Measurements from ENCODE around the gene ENPP7.

The ENPP7 gene, protein sequence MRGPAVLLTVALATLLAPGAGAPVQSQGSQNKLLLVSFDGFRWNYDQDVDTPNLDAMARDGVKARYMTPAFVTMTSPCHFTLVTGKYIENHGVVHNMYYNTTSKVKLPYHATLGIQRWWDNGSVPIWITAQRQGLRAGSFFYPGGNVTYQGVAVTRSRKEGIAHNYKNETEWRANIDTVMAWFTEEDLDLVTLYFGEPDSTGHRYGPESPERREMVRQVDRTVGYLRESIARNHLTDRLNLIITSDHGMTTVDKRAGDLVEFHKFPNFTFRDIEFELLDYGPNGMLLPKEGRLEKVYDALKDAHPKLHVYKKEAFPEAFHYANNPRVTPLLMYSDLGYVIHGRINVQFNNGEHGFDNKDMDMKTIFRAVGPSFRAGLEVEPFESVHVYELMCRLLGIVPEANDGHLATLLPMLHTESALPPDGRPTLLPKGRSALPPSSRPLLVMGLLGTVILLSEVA

DNA sequence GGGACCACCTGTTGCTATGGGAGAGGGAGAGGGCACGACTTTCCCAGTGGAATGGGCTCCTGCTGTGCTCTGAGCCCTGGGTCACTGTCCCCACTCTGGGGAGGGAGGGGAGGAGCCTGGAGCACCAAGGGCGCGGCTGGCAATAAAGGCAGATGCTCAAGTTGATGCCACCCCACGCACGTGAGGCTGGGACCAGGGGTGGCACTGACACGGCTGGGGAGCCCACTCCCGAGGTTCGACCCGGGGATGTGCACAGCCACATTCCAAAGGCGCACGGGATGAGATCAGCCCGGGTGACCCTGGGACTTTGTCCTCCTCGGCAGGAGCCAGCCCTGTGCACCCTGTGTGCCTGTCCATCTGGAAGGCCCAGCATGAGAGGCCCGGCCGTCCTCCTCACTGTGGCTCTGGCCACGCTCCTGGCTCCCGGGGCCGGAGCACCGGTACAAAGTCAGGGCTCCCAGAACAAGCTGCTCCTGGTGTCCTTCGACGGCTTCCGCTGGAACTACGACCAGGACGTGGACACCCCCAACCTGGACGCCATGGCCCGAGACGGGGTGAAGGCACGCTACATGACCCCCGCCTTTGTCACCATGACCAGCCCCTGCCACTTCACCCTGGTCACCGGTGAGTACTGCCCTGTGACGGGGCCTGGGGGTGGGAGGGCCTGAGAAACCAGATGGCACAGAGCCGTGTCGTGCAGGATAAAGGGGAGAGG, at the start of gene ENPP7:
ENPP7 (plus strand) TSS at position 175 of the 715 bp plus-strand sequence; CDS start at position 372, 197 bp downstream.
- DNase-seq: no peak

DNA sequence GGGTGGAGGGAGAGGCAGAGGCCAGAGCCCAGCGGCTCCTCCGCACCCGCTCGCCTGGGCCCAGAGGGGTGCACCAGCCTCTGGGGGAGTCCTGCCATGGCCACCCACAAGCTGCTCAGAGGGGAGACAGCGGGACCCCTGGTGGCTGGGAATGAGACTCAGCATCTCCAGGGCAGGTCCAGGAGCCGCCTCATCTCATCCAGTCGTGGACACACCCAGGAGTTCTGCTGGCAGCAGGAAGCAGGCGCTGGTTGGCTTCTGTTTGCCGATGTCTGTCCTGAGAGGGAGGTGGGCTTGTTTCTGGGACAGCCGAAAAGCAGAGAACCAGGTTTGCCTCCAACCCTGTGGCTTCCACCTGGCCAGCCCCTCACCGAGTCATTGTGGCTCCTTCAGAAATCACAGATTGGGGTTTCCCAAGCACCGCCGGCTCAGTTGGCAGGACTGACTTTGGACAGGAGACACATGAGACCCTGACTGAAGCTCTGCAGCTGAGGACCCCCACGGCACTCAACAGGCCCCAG, 49.6 kb upstream of the ENPP7 start:
- no peak for DNase-seq

DNA sequence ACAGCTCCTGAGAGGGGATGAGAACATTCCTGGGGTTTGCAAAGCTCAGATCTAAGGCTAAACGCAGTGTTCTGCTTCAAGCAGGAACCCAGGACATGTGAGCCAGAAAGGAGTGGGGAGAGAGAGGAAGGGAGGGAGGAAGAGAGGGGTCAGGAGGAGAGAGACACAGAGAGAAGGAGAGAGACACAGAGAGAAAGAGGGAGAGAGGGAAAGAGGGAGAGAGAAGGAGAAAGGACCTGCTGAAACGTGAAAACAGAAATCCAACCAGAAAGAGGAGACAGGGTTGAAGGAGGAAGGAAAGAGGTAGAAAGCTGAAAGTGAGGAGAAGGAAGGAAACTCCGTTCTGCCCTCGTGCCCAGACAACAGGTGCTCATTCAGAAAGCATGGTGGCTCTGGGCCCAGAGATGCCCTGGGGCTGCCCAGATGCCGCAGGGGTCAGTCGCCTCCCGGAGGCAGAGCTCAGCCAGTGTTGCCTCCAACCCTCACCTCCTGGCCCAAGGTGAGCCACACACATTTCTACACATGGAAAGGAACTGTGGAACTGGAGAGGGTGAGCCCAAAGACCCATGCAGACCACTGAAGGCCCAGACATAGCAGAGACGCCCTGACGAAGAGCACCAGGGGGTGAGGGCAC, 49.0 kb upstream of the ENPP7 start:
- DNase-seq: no peak

DNA sequence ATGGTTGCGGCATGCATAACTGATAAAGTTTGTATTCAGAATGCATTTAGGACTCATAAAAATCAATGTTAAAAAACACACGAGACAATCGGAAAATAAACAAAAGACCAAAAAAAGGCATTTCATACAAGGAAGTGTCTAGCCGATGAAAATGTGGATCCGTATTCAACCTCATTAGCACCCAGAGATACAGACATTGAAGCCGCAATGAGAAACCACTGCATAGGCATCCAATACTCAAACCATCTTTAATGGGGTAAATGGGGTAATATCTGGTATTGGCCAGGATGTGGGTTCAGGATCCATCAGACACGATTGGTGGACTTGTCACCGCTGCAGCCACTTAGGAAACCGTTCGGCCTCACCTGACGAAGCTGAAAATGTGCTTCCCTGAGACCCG, 47.4 kb upstream of the ENPP7 start:
- no peak for DNase-seq

DNA sequence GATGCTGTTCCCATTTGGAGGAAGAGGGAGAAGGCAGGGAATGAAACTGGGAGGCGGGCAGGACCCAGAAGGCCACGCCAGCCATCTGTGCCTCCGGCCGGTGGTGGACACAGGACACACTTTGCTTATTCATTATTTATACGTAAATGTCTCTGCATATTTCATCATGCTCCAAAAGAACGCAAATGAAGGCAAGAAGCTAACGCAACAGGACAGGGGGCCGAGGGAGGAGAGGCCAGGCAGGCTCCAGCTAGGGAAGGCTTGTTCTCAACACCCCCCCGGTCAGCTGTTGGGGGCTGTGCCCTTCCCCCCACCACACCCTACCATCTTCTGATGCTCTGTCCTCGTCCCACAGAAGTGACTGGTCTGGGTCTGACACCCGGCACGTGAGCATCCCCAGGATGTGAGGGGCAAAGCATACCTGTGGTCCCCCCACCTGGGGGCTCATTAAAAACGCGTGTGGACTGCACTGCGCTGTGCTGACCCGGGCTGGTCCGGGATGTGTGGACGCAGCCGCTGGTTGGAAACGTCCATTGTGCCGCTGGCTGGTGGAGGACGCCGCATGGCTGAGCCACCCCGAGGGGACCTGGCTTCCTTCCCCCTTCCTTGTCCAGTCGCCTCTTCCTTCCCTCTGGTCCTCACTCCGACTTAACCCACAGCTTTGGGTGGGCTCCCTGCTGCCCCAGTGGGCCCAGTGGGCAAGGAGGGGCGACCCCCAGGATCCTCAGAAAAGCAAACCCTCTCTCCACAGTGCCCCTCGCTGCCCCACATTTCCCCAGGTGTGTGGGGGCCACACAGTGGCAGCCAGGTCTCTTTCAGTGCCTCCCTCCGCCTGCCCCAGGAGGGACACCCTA, 46.4 kb upstream of the ENPP7 start:
- DNase-seq: no peak

DNA sequence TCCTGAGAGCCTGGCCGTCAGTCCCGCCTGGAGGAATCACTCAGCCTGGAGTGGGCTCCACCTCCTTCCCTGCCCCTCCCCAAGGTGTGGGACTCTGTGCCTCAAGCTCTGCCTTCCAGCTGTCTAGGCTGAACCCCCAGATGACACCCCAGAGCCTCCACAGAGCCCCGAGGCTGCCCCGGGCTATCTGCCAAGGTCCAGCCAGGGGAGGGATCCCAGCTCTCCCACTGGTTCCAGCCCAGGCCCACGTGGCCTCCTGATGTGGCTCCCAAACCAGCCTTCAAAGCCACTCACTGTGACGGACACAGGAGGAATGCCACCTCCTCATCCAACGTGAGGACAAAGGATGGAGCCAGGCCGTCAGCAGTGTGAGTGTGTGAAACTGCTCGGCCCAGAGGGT, 45.6 kb upstream of the ENPP7 start:
- DNase-seq: no peak

DNA sequence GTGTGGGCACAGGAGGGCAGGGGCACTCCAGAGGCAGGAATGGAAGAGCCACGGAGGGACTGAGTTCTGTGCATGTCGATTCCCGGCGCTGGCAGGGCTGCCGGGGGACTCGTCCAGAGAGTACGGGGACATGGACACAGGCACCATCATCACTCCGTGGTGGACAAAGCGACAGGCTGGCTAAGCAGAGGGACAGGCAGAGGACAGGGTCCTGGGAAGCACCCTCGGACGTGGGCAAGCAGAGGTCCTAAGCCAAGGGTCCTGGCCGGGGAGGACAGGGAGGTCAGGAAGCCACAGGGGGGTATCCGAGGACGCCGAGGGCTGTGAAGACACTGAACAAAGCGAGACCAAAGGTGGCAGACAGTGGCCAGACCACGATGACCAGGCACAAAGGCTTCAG, 44.3 kb upstream of the ENPP7 start:
- no peak for DNase-seq

DNA sequence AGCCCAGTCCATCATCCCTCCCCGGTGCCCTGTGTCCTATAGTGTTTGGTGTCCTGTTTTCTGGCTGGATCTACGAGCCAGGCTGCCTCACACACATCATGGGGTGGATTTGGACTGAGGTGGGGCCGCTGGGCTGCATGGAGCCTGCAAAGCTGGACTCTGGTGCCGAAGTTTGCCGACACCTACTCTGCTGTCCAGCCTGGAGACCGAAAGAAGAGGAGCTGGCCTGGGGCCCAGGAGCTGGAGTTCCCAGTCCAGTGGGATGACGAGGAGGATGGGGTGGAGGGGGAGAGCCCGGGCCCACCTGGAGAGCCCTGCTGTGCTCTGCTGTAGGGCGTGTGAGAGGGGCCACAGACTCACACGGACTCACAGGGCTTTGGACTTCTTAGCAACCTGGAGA, 40.3 kb upstream of the ENPP7 start:
- DNase-seq: no peak

DNA sequence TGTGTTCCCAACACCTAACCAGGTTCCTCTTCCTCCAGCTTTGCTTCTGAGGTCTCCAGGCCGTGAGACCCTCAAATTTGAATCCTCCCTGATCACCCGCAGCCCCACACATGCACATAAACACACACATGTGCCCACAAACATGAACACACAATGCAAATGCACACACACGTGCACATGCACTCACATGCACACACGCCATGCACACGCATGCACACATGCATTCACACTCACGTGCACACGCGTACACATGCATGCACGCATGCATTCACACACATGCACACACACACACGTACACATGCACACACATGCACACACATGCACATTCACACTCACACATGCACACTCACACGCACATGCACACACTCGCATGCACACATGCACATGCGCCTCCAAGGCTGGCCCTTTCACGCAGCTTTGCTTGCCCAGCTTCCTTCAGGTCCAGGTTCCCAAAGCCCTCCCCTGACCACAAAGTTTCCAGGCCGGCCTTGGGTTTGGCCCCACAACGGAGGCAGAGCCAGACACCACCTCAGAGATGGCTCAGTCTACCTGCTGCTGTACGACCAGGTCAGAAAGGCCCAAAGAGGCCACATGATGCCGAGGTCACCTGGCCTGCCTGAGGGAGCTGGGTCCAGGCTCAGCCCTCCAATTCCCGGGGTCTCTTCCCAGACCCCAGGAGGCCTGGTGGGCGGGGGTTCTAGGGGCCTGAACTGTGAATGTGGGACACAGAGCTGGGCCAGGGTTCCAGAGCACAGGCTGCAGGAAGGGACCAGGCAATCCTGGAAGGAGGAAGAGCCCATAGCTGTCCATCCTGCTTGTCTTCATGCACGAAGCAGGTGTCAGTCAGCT, 39.5 kb upstream of the ENPP7 start:
- DNase-seq: no peak

DNA sequence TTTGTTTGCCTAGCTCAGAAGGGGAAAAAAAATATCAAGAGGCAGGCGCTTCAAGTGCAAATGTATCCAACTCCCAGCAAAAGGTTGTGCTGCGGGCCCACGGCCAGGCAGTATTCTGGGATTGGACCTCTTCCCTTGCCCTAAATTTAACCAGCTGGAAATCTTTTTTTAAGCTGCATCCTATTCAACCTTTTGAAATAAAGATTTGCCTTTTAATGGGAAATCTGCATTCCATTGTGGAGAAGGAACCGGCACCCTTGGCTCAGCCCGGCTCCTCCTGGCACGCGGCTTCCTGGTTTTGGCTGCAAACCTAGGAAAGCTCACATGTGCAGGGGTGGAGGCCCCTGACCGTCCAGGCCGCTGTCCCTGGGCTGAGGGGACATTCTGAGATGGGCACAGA, 38.8 kb upstream of the ENPP7 start:
- DNase-seq: no peak

DNA sequence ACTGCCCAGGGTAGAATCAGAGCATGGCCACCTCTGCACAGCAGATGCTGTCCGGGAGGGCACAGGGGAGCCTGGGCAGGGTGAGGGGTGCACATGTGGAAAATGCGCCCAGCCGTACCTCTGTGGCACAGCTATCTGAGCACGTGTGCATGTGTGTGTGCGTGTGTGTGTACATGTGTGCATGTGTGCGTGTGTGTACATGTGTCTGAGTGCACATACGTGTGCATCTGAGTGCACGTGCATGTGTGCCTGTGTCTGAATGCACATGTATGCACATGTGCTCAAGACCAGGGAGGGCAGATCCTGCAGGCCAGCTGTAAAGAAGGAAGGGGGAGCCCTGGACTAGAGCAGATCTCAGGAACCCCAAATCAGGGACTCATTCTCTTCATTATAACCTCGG, 37.3 kb upstream of the ENPP7 start:
- no peak for DNase-seq

DNA sequence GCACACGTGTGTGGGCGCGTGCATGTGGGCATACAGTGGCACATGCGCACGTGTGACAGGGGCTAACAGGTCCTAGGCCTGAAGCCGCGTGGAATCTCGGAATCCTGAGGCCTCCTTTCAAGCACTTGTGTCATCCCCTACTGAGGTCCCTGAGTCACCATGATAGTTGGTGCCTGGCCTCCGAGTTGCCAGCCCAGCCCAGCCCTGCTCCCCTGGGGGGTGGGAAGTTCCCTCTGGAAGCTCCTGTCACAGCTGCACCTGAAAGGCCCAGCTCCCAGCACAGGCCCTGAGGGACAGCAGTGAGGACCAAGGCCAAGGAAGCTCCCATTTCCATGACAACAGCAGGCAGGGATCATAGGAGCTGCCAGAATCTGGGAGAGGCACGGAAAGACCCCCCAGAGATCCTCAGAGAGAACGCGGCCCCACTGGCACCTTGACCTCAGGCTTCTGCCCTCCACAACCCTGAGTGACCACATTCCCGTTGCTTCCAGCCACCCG, 35.4 kb upstream of the ENPP7 start:
- DNase-seq: no peak

DNA sequence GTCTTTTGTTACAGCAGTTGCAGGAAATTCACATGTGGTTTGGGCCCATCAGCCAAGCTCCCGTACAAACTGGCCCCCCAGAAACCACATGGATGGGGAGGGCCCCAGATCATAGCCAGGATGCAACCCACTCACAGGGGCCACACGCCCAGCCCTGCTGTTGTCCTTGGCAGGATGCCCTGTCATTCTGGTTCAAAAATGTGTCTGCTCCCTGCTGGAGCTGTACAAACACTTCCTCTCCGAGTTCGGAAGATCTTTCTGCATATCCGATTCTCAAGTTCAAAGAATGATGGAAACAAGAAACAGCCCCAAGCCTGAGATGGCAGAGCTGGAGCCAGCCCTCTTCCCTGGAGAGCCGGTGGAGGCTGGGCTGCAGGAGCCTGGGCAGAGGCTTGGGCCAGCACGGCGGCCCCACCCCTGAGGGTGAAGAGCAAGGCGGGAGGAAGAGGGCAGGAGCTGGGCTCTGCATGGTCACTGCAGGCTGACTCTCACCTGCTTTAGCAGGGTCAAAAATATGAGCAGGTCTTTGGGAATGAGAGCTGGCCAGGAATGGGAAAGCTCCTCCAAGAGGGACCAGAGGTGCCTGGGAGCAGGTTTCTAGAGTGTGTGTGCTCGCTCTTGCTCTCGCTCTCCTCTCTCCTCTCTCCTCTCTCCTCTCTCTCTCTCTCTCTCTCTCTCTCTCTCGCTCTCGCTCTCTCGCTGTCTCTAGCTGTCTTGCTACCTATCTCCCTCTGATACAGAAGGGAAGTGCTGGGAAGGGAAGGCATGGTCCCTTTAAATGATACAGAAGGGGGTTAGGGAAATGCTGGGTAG, 34.7 kb upstream of the ENPP7 start:
- no peak for DNase-seq

DNA sequence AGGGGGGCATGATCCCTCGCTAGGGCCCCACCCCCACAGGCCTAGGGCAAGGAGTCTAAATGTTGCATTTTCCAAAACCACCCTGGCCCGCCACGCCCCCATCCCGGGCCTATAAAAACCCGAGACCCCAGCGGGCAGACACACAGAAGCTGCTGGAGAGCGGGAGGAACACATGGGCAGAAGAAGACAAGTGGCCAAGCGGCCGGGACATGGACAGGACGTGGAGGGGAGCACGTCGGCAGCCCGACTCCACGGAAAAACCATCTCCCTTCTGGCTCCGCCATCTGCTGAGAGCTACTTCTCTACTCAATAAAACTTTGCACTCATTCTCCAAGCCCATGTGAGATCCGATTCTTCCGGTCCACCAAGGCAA, 34.1 kb upstream of the ENPP7 start:
- DNase-seq: no peak

DNA sequence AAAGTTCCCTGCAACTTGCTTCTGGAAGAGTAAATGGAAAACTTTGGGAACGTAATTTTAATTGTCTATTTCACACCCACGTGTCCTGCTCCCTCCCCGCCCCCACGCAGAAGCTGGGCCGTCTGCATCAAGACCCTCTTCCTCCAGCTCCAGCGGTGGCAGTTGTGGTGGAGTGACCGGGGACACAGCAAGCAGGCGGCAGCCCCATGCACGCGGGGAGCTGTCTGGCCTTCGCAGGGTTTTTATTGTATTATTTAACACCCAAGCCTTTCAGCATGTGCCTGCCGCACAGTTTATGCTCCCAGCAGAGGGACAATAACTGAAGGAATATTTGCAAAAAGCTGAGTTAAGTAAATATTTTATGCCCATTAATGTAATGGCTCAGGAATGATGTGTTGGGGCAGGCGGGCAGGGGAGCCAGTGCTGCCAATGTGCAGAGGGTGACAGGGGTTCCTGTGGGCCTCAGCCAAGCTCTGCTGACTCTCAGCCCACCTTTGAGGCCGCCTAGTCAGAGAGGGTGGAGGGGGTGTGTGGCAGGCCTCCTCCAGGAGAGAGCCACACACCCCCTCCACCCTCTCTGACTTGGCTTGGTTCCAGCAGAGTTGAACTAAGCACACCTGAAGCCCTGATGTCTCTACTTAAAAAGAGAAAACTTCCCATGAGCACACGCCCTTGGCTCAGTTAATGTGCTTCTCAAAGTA, 32.4 kb upstream of the ENPP7 start:
- DNase-seq: no peak

DNA sequence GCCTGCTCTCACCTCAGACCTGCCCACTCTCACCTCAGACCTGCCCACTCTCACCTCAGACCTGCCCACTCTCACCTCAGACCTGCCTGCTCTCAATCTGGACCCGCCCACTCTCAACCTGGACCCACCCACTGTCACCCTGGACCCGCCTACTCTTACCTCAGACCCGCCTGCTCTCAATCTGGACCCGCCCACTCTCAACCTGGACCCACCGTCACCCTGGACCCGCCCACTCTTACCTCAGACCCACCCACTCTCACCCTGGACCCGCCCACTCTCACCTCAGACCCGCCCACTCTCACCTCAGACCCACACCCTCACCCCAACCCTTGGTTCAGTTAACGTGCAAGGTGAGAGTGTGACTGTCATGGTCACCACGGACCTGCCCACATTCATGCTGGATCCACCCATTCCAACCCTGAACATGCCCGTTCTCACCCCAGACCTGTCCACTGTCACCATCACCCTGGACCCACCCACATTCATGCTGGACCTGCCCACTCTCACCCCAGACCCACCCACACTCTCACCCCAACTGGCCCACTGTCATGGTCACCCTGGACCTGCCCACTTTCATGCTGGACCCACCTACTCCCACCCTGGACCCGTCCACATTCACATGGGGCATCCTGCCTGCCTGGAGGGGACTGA, 31.2 kb upstream of the ENPP7 start:
- DNase-seq: no peak

DNA sequence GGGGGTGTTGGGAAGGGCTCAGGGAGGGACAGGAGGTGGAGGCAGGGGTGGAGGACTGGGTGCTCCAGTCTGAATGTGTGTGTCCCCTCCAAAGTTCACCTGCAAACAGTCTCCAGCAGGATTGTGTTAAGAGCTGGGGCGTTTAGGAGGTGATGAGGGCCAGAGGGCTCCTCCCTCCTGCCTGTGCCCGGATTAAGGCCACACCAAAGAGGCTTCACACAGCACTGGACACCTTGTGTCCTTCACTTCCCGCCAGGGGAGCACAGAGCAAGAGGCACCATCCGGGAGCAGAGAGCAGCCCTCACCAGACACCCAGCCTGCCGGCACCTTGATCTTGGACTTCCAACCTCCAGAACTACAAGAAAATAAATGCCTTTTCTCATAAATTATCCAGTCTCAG, 30.2 kb upstream of the ENPP7 start:
- no peak for DNase-seq

DNA sequence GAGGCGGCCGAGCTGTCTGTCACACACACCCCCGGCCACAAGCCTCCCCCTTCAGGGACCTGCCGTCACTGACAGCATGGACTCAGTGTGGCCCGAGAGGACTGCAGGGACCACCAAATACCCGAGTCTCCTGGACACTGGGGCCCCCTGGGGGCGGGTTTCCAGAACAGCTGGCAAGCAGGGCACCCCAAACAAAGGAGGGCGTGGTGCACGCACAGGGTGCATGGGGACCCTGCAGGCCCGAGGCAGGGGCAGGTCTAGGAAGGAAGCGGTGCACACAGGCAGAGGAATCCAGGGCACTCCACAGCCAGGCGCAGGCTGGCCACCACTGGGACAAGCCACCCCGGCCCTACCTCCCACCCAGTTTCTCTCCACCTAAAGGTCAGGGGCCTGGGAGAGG, 28.7 kb upstream of the ENPP7 start:
- DNase-seq: no peak

DNA sequence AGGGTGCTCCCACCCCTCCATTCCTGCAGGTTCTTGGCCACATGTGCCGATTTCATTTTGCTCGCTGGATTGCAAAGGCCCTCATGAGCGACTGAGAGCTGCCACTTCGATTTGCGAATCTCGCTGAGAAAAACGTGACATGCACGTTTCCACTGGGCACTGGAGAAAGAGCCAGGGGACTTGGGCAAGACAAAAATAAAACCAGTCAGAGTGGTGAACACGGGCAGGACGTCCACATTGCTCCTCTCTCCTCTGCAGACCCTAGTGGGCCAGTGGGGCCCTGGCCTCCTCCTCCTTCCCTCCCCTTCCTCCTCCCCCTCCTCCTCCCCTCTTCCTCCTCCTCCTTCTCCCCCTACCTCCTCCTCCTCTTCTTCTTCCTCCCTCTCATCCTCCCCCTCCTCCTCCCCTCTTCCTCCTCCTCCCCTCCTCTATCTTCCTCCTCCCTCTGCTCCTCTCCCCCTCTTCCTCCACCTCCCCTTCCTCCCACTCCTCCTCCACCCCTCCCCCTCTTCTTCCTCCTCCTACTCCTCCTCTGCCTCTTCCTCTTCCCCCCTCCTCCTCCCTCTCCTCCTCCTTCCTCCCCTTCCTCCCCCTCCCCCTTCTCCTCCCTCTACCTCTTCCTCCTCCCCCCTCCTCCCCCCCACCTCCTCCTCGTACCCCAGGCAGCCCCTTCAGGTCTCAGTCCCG, 28.1 kb upstream of the ENPP7 start:
- DNase-seq: no peak
